Vagina (tissue), 2 donors: Measurements from ENCODE around the gene FMN2. TPM values are rescaled to one million over a fixed set of nuclear protein-coding genes. Genes with fewer than 3 reads are reported as not detected.

Source experiments
- DNase-seq, 2 donors: peaks; one replicate each; pipeline ENCODE4 v3.0.0-alpha.2; 2017; ENCODE audit errors: extremely low spot score in 2 of 2
- H3K27ac ChIP-seq: fragments of 200-600 bp; sonication (generic); one replicate; pipeline ENCODE4 v1.5.1; 2019
- H3K27me3 ChIP-seq: fragments of 200-600 bp; sonication (generic); one replicate; pipeline ENCODE4 v1.5.1; 2019
- H3K36me3 ChIP-seq, 2 donors: fragments of 200-600 bp; sonication (generic); one replicate each; pipeline ENCODE4 v1.5.1; 2017 to 2019
- H3K4me1 ChIP-seq: fragments of 200-600 bp; sonication (generic); one replicate; pipeline ENCODE4 v1.5.1; 2019
- H3K4me3 ChIP-seq, 2 donors: fragments of 200-600 bp; sonication (generic); 1 replicate in 1 of 2; 2 replicates in 1 of 2; pipeline ENCODE4 v1.5.1; 2016 to 2019
- H3K9me3 ChIP-seq: fragments of 200-600 bp; sonication (generic); one replicate; pipeline ENCODE4 v1.5.1; 2019
- CTCF ChIP-seq, 3 experiments: fragments of 450-650 bp in 2 of 3; fragments of 200-600 bp in 1 of 3; sonication (generic) in 1 of 3; IDR thresholded peaks; one replicate each; pipeline ENCODE4 v1.5.1; 2017 to 2019; ENCODE audit warnings: antibody characterized with exemption in 3 of 3, mild to moderate bottlenecking in 2 of 3, moderate library complexity in 2 of 3
- POLR2A ChIP-seq, 2 donors: fragments of 450-650 bp; IDR thresholded peaks; one replicate each; pipeline ENCODE4 v1.6.1; 2017; ENCODE audit warnings: antibody characterized with exemption in 2 of 2, mild to moderate bottlenecking in 2 of 2, moderate library complexity in 2 of 2
- POLR2AphosphoS5 ChIP-seq, 2 donors: sonication (generic); formaldehyde crosslinking; IDR thresholded peaks; one replicate each; pipeline ENCODE4 v1.9.0; 2017; ENCODE audit warnings: antibody characterized with exemption in 2 of 2, mild to moderate bottlenecking in 2 of 2, low read depth in 1 of 2; ENCODE audit not compliant: insufficient read depth in 1 of 2
- intact Hi-C: fragments of 100-400 bp; cut with DNase I; formaldehyde crosslinking; loops from one replicate; pipeline ENCODE4 v1.15.1; 2023
- total RNA-seq: library from RNA; depleted of rRNA; stranded (reverse); fragments of >200 nt; gene quantifications from one replicate; pipeline ENCODE4 v1.2.3, GENCODE V29; 2016

Gene FMN2
- total RNA-seq, 1 donor from 2014 or later, result not detected

GRCh38 chr1:240441669-240442068 is 350.0 kb downstream of the FMN2 start:
- Histone ChIP-seq H3K36me3 (no peaks in the 10 kb centered on the region), H3K9me3 (no peaks in the 10 kb centered on the region), H3K4me1 (no peaks in the 10 kb centered on the region), H3K27ac (no peak overlapping the region), H3K27me3 (no peaks in the 10 kb centered on the region), H3K4me3 (no peak overlapping the region)
- intact Hi-C loops, result no loop called here
- DNase-seq, result no peak
- TF ChIP-seq POLR2A (IDR thresholded peaks at IDR 0.05) (no peak), CTCF (IDR thresholded peaks at IDR 0.05) (no peak), POLR2AphosphoS5 (IDR thresholded peaks at IDR 0.05; ENCODE audit: insufficient read depth in 1 of 2, low read depth in 1 of 2) (no peak)

- Histone ChIP-seq H3K27ac (no peak overlapping the region), H3K4me1 (no peaks in the 10 kb centered on the region), H3K4me3 (no peak overlapping the region), H3K36me3 (no peaks in the 10 kb centered on the region), H3K27me3 (no peaks in the 10 kb centered on the region), H3K9me3 (no peaks in the 10 kb centered on the region)
- intact Hi-C loops, result no loop called here
- no peak for DNase-seq
- no peak for TF ChIP-seq POLR2AphosphoS5 (IDR thresholded peaks at IDR 0.05; ENCODE audit: insufficient read depth in 1 of 2, low read depth in 1 of 2)
- TF ChIP-seq POLR2A (IDR thresholded peaks at IDR 0.05), result no peak
- TF ChIP-seq CTCF (IDR thresholded peaks at IDR 0.05), result no peak
These were observed 353.7 kb downstream of the FMN2 start for GRCh38 chr1:240445369-240445768.

GRCh38 chr1:240455228-240455821 is 363.6 kb downstream of the FMN2 start:
- intact Hi-C loops, result no loop called here
- no peak overlapping the region for H3K27ac ChIP-seq
- H3K9me3 ChIP-seq, result no peaks in the 10 kb centered on the region
- no peak for DNase-seq
- no peaks in the 10 kb centered on the region for H3K36me3 ChIP-seq
- no peaks in the 10 kb centered on the region for H3K27me3 ChIP-seq
- H3K4me3 ChIP-seq, result no peak overlapping the region
- TF ChIP-seq CTCF (IDR thresholded peaks at IDR 0.05), result no peak
- TF ChIP-seq POLR2AphosphoS5 (IDR thresholded peaks at IDR 0.05; ENCODE audit: insufficient read depth in 1 of 2, low read depth in 1 of 2), result no peak
- no peak for TF ChIP-seq POLR2A (IDR thresholded peaks at IDR 0.05)
- no peaks in the 10 kb centered on the region for H3K4me1 ChIP-seq

- no peak overlapping the region for H3K27ac ChIP-seq
- DNase-seq, result no peak
- H3K27me3 ChIP-seq, result no peaks in the 10 kb centered on the region
- intact Hi-C loops, result no loop called here
- TF ChIP-seq POLR2A (IDR thresholded peaks at IDR 0.05), result no peak
- TF ChIP-seq POLR2AphosphoS5 (IDR thresholded peaks at IDR 0.05; ENCODE audit: insufficient read depth in 1 of 2, low read depth in 1 of 2), result no peak
- TF ChIP-seq CTCF (IDR thresholded peaks at IDR 0.05), result no peak
- no peaks in the 10 kb centered on the region for H3K36me3 ChIP-seq
- no peaks in the 10 kb centered on the region for H3K9me3 ChIP-seq
- no peak overlapping the region for H3K4me3 ChIP-seq
- H3K4me1 ChIP-seq, result no peaks in the 10 kb centered on the region
These were observed 365.5 kb downstream of the FMN2 start for GRCh38 chr1:240457203-240457602.

- intact Hi-C loops, result no loop called here
- H3K36me3 ChIP-seq, result no peaks in the 10 kb centered on the region
- DNase-seq, result no peak
These were observed 370.6 kb downstream of the FMN2 start for GRCh38 chr1:240462277-240462676.

More at GRCh38 chr1:240462277-240462676, 370.6 kb downstream of the FMN2 start:
- Histone ChIP-seq H3K4me1 (no peaks in the 10 kb centered on the region), H3K9me3 (no peaks in the 10 kb centered on the region), H3K27ac (no peak overlapping the region), H3K4me3 (no peak overlapping the region), H3K27me3 (no peaks in the 10 kb centered on the region)
- TF ChIP-seq POLR2A (IDR thresholded peaks at IDR 0.05), result no peak
- no peak for TF ChIP-seq POLR2AphosphoS5 (IDR thresholded peaks at IDR 0.05; ENCODE audit: insufficient read depth in 1 of 2, low read depth in 1 of 2)
- TF ChIP-seq CTCF (IDR thresholded peaks at IDR 0.05), result no peak
